Urinary bladder (tissue), 4 donors: ENCODE data around the gene ROBO4. TPM values are rescaled to one million over a fixed set of nuclear protein-coding genes. Genes with fewer than 3 reads are reported as not detected.

Experiments
- DNase-seq: peaks from one replicate; pipeline ENCODE4 v3.0.0-alpha.2; 2015; ENCODE audit errors: extremely low spot score
- H3K27ac ChIP-seq: one replicate; pipeline ENCODE4 v1.5.1; 2013; ENCODE audit warnings: low read depth, mild to moderate bottlenecking, moderate library complexity
- H3K36me3 ChIP-seq: one replicate; pipeline ENCODE4 v1.6.1; 2013; ENCODE audit warnings: mild to moderate bottlenecking, moderate library complexity; ENCODE audit not compliant: insufficient read depth
- H3K4me1 ChIP-seq: one replicate; pipeline ENCODE4 v1.6.1; 2013; ENCODE audit warnings: mild to moderate bottlenecking, moderate library complexity; ENCODE audit not compliant: insufficient read depth
- H3K4me3 ChIP-seq: one replicate; pipeline ENCODE4 v1.5.1; 2013; ENCODE audit warnings: low read depth, low read length
- WGBS: extraction: QIAGEN DNeasy Blood & Tissue Kit; methylation state at CpG from one replicate; pipeline ENCODE4 v1.1.7; 2013; 5-methylcytosine and 5-hydroxymethylcytosine counted together
- polyA plus RNA-seq: library from polyadenylated mRNA; stranded (reverse); fragments of 200-250 nt; gene quantifications from one replicate; pipeline ENCODE4 v1.2.3, GENCODE V29; 2013
- total RNA-seq: library from RNA; depleted of rRNA; stranded (reverse); fragments of >200 nt; gene quantifications from one replicate; pipeline ENCODE4 v1.2.3, GENCODE V29; 2014
- donor health status: healthy with polysubstance abuse.
- donor health status: healthy.

The ROBO4 gene
- total RNA-seq (19.7 TPM), polyA plus RNA-seq (13.5 TPM)

DNA sequence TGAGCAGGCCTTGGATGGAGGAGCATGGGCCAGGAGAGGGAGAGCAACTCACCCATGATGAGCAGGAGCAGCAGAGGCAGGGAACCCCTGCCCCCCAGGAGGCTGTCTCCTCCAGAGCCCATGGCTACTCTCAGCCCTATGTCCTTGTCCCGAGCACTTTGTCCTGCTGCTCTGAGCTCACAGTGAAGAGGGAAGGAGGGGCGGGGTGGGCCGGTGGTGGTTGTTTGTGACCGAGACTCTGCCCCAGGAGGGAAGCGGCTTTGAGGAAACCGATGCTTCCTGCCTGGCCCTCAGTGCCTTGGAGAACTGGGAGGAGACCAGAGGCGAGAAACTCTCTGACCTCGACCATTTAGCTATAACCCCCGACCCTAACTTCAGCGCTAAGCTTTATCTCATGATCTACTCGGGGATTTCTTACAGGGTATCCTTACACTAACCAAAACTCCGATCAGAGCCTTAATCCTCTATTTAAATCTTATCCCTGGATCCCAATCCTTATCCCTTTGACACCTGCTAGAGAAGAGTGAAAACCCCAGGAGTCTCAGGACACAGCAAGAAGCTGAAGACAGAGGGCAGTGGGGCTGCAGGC, at the start of gene ROBO4:
Gene ROBO4, minus strand, starts transcription at position 192 of the 589 bp plus-strand sequence. Its CDS starts 70 bp downstream, at position 122.
- Histone ChIP-seq H3K36me3 (no peaks in the 10 kb centered on the region), H3K27ac (no peak within 1 kb of the TSS), H3K4me1 (no peaks in the 10 kb centered on the region), H3K4me3 (peak within 1 kb of the TSS; percentile 1)
- DNase-seq, result no peak
- WGBS, result 57% methylated on average over 12 of the region's 12 CpGs

DNA sequence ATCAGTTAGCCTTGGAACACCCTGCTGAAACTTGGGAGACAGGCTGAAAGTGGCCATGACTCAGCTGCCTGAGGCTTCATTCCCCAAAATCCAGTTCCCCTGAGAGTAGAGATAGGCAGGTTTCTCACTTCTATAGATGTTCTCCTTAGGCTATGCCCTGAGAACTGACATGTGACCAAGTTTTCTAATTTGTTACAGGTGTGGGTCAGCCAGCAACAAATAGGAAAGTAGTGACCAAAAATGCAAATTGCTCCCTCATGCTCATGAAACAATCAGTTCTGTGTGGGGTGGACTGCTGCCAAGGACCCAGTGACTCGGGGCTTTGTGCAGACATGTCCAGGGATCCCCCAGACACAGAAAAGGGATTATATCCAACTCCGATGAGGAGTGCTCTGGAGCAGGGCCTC, 49.1 kb upstream of the ROBO4 start:
- 47% methylated on average over 2 of the region's 2 CpGs for WGBS
- no peak for DNase-seq
- Histone ChIP-seq H3K27ac (no peak overlapping the region), H3K4me3 (no peak overlapping the region), H3K36me3 (no peaks in the 10 kb centered on the region), H3K4me1 (no peaks in the 10 kb centered on the region)

DNA sequence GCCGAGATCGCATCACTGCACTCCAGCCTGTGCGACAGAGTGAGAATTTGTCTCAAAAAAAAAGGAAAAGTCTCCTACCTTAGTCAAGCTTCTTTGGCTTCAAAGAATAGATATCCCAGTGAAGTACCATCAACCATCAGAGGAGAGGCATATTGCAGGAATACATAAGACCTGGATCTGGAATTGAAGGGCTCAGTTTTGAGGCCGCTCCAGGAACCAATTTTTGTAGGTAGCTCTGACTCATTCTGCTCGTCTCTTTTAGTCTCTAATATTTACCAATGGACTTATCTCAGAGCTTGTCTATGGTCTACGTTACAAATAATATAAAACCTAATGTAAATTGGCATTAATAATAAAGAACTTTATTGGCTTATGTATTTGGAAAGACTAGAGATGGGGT, 48.2 kb upstream of the ROBO4 start:
- WGBS, result 64% methylated on average over 6 of the region's 6 CpGs
- H3K4me1 ChIP-seq, result no peaks in the 10 kb centered on the region
- no peak for DNase-seq
- H3K36me3 ChIP-seq, result no peaks in the 10 kb centered on the region
- H3K27ac ChIP-seq, result no peak overlapping the region
- no peak overlapping the region for H3K4me3 ChIP-seq

DNA sequence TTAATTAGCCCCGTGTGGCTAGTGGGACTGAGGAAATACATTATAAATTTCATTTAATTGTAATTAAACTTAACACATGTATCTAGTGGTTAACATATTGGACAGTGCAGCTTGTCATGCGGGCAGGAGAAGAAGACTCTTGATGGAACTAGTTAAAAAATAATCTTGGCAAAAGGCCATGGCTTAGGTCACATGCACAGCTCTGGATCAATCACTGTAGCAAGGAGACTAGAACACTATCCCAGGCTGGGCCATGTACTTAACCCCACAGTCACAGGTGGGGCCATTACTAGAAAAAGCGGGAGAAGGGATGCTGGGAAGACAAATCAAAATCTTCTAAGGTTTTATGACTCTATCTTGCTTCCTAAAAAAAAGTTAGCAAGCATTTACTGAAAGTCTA, 46.9 kb upstream of the ROBO4 start:
- 76% methylated on average over 3 of the region's 3 CpGs for WGBS
- DNase-seq, result no peak

DNA sequence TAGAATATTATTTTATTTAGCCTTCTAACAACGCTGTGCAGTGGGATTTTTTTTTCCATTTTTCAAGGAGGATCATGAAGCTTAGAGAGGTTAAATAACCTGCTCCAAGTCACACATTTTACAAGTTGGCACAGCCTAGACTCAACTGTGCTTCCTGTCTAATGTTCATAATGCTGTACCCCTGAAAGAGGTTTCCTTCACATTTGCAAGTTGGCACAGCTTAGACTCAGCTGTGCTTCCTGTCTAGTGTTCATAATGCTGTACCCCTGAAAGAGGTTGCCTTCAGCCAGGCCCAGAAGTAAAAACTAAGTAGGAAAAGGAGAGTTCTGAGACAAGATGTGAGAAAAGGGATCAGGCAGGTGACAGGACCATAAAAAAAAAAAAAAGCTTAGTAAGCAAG, 46.1 kb upstream of the ROBO4 start:
- Histone ChIP-seq H3K36me3 (no peaks in the 10 kb centered on the region), H3K4me3 (no peak overlapping the region), H3K27ac (no peak overlapping the region), H3K4me1 (no peaks in the 10 kb centered on the region)
- no peak for DNase-seq
- 33% methylated on average over 1 of the region's 1 CpG for WGBS

More for the DNA sequence above, 46.9 kb upstream of the ROBO4 start:
- Histone ChIP-seq H3K27ac (no peak overlapping the region), H3K36me3 (no peaks in the 10 kb centered on the region), H3K4me1 (no peaks in the 10 kb centered on the region), H3K4me3 (no peak overlapping the region)

DNA sequence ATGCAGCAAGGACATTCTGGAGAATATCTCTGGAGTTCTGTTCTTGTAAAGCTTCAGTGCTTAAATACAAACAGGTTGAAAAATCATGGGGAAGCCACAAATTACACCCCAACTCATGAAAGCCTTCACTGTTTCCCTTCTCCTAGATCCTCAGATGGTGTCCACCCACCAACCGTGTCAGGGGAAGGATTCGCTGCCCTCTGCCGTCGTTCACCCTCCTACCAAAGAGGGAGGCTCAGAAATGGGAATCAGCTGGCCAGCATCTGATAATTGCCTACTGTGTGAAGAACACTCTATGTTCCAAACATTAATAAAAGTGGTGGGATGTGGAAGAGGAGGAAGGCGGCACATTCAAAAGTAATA, 45.6 kb upstream of the ROBO4 start:
- no peak overlapping the region for H3K4me3 ChIP-seq
- no peak overlapping the region for H3K27ac ChIP-seq

DNA sequence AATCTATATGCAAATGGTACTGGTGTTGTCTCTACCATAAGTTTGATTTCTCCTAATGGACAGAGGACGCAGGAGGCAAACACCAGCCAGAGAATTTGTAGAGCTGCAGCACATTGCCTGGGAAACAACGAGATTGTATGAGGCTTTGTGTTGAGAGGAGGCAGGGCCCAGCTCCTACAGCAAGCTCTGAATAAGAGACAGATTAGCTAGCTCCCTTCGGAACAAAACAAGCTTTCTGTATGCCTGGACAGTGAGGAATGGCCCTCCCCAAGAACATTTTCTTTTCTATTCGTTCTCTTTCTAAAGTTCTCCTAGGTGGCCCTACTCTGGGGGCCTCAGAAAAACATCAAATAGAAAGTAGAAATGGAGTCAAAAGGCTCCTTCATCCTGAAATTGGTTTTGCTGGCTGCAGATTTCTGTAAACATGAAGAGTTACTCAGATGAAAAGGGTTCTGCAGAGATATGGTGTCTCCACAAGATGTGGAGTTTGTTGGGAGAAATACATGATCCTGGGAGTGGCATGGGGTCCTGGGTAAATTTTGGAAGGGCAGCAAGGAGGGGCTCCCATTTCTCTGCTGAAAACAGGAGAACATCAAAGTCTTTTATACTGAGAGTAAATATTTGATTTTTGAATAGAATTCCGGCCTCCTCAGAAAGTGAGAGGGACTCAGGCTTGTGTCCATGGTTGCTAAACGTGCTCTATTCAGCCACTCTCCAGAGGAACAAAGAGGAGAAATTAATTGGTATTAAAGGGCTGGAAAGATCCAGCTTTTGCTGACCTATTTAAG, 45.0 kb upstream of the ROBO4 start:
- 64% methylated on average over 6 of the region's 6 CpGs for WGBS
- Histone ChIP-seq H3K27ac (no peak overlapping the region), H3K36me3 (no peaks in the 10 kb centered on the region), H3K4me3 (no peak overlapping the region), H3K4me1 (no peaks in the 10 kb centered on the region)
- no peak for DNase-seq

More for the DNA sequence above, 45.6 kb upstream of the ROBO4 start:
- no peaks in the 10 kb centered on the region for H3K4me1 ChIP-seq
- WGBS, result 66% methylated on average over 5 of the region's 5 CpGs
- no peaks in the 10 kb centered on the region for H3K36me3 ChIP-seq
- no peak for DNase-seq

DNA sequence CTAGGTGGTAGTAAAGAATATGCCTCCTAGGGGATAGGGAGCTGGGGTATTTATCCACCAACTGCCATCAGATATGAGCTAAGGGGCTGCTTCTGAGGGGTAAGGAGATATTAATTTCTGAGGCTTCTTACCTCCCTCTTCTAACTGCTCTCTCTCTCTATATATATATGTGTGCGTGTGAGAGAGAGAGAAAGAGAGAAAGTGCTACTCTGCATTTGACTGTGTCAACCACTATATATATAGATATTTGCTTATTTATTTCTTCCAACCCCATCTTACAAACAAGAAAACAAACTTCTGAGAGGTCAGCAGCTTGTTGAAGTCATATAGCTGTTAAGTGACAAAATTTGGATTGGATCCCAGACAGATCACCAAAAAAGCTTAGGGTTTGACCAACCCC, 44.0 kb upstream of the ROBO4 start:
- Histone ChIP-seq H3K27ac (no peak overlapping the region), H3K36me3 (no peaks in the 10 kb centered on the region), H3K4me3 (no peak overlapping the region), H3K4me1 (no peaks in the 10 kb centered on the region)
- WGBS, result 81% methylated on average over 1 of the region's 1 CpG
- no peak for DNase-seq

DNA sequence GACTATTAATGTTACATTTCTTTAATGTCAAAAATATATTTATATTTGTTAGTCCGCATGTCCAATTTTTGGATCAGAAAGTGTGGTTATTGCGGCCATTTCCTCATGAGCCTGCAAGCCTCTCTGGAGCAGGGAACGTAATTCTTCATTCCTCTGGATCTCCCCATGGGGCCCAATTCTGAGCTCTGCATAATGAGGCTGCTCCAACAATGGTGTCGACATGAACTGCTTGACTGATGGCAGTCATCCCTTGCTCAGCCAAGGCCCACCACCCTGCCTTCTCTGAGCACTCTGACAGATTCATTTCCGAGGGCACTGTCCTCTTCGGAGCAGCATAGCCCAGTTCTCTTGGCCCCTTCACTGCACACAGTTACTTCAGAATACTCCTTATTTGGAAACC, 41.3 kb upstream of the ROBO4 start:
- 82% methylated on average over 6 of the region's 6 CpGs for WGBS
- DNase-seq, result no peak
- Histone ChIP-seq H3K36me3 (no peaks in the 10 kb centered on the region), H3K27ac (no peak overlapping the region), H3K4me3 (no peak overlapping the region), H3K4me1 (no peaks in the 10 kb centered on the region)

DNA sequence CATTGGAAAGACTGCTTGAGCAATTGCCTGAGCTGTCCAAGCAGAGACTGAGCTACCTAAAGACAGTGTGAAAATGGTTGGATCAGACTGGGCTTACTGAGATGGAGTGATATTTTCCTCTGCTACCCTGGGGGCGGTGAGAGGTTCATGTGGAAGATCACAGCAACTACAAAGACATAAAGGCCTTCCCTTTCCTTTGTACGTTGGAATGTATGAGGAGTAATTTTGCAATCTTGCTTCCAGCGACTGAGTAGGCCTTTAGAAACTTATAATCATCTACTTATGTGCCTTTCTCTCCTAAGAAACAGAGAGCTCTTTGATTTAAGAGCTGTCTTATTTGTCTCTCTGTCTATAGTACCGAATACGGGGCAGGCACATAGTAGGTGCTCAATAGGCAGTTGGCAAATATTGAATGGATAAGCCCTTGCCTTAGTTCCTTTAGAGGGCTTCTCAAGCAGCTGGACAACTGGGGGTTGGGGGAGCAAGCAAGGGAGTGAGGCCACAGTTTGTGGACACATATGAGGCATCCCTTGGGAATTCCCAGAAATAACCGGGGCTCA, 40.6 kb upstream of the ROBO4 start:
- no peaks in the 10 kb centered on the region for H3K36me3 ChIP-seq
- H3K4me1 ChIP-seq, result no peaks in the 10 kb centered on the region
- no peak overlapping the region for H3K4me3 ChIP-seq
- no peak for DNase-seq
- WGBS, result 76% methylated on average over 6 of the region's 6 CpGs
- H3K27ac ChIP-seq, result no peak overlapping the region

DNA sequence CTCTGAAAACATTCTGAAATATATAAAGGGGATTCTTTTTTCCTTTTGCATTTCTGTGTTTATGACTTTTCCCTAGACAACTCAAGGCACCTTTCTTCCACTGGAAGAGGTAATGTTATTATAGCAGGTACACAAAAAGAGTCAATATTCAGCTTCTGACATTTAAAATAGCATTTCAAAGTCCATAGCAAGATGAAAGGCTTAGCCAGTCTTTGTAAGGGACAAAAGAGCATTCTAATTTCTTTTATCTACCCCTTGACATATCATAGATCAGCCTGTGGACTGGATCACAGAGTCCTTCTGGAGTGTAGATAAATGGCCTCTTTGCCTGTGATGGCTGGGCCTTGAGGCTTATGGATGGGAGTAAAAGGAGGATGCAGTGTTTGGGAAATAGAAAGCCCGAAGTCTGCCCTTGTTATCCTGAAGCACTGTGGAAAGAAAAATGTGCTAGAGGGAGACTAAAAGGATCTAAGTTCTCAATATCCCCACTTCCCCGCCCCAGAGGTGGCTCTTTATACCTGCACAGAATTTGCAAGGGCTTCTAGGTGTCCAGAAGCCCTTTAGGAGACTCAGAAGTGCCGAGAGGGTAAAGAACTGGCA, 39.8 kb upstream of the ROBO4 start:
- no peaks in the 10 kb centered on the region for H3K4me1 ChIP-seq
- H3K36me3 ChIP-seq, result no peaks in the 10 kb centered on the region
- H3K27ac ChIP-seq, result no peak overlapping the region
- no peak overlapping the region for H3K4me3 ChIP-seq
- no peak for DNase-seq
- 72% methylated on average over 3 of the region's 3 CpGs for WGBS

DNA sequence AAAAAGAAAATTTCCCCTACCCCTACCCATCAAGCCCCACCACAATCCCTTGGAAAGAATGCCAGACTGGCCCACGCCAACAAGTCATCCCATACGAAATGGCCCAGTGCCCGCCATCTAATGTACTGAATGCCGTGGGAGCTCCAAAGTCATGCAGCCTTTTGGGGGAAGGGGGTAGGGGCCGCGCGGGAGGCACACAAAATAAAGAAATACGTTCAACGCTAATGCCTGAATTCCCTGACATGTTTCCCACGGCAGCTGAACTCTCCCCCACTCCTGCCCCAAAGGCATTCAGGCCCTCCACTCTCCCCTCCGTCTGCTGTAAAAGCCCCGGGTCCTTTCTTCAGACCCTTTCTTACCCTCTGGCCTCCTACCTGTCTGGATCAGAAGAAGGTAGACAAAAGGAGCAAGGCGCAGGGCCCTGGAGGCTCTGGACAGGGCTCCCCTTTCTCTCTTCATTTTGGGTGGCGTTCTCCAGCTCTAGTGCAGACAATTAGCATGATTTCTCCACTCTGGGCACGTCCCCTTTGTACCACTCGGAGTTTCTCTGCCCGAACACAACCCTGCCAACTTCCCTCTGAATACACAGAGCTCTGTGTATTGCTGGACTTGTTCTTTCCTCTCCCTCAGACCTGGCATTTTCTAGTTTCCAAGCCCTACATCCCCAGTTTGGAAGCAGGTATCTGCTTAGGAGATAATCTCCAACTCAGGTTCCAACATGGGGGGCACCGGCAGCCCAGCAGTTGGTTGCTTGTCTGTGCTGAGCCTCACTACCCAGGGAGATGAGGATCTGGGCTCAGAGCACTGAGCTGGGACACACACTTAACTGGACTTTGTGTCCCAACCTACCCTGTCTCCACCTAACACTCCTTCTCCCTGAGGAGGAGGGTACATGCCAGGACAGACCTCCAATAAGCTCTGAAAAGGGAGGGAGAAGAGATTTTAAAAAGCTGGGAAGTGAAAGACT, 38.2 kb upstream of the ROBO4 start, which contains the start of gene HEPACAM:
Gene HEPACAM, minus strand, starts transcription at position 500 of the 967 bp plus-strand sequence. Its CDS starts 41 bp downstream, at position 459.
- Histone ChIP-seq H3K4me1 (no peaks in the 10 kb centered on the region), H3K27ac (no peak within 1 kb of the TSS), H3K36me3 (no peaks in the 10 kb centered on the region), H3K4me3 (no peak within 1 kb of the TSS)
- no peak for DNase-seq
- 85% methylated on average over 18 of the region's 18 CpGs for WGBS
